ENCODE results near the gene FUOM. TPM values are rescaled to one million over a fixed set of nuclear protein-coding genes. Genes with fewer than 3 reads are reported as not detected.

The FUOM gene
- total RNA-seq, 2 experiments from 2014 or later: 30.4 to 46.0 TPM

DNA sequence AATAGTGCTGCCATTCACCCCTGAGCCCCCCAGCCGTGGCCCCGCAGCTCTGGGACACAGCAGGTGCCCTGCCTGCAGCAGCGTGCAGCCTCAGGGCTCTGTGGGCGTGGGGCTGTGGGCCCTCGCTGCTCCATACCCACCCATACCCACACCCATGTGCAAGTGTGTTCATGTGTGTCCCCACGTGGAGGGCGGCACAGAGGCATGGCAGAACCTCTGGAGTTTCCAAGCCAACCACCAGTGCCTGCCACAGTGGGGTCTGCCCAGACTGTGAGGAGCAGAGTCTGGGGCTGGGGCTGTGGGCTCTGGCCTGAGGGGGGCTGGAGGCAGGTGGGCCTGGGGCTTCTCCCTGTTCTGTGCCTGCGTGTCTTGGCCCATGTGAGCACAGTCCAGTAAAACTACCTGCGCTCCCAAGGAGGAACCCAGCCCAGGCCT, 8.2 kb downstream of the FUOM start:
- H3K9me2 ChIP-seq (ENCODE audit: insufficient read depth, low read length): no peaks in the 10 kb centered on the region
- CTCF ChIA-PET (ENCODE audit: unreplicated experiment): no interaction called here
- no peak overlapping the region for H2AFZ ChIP-seq (ENCODE audit: low read length)
- no TSS peak for BruUV-seq (replicated peaks)
- no peak for DNase-seq (ENCODE audit: low spot score)
- H3K36me3 ChIP-seq (ENCODE audit: insufficient read depth, low read length): no peaks in the 10 kb centered on the region
- H3K9me3 ChIP-seq (ENCODE audit: low read length): no peaks in the 10 kb centered on the region
- no peak overlapping the region for H3K27ac ChIP-seq (ENCODE audit: low read depth, low read length, poor library complexity, severe bottlenecking)
- intact Hi-C loops (cut with micrococcal nuclease; ENCODE audit: unreplicated experiment): no loop called here
- no peak for TF ChIP-seq EZH2phosphoT487 (IDR thresholded peaks at IDR 0.05; ENCODE audit: borderline replicate concordance, low read depth, low read length)
- TF ChIP-seq, protein P1, sequence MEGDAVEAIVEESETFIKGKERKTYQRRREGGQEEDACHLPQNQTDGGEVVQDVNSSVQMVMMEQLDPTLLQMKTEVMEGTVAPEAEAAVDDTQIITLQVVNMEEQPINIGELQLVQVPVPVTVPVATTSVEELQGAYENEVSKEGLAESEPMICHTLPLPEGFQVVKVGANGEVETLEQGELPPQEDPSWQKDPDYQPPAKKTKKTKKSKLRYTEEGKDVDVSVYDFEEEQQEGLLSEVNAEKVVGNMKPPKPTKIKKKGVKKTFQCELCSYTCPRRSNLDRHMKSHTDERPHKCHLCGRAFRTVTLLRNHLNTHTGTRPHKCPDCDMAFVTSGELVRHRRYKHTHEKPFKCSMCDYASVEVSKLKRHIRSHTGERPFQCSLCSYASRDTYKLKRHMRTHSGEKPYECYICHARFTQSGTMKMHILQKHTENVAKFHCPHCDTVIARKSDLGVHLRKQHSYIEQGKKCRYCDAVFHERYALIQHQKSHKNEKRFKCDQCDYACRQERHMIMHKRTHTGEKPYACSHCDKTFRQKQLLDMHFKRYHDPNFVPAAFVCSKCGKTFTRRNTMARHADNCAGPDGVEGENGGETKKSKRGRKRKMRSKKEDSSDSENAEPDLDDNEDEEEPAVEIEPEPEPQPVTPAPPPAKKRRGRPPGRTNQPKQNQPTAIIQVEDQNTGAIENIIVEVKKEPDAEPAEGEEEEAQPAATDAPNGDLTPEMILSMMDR (conservative IDR thresholded peaks at IDR 0.05; ENCODE audit: low read length): no peak
- H3K79me2 ChIP-seq (ENCODE audit: insufficient read depth, low read depth, low read length): no peaks in the 10 kb centered on the region
- H4K20me1 ChIP-seq (ENCODE audit: insufficient read depth, low read length): no peaks in the 10 kb centered on the region
- no peaks in the 10 kb centered on the region for H3K4me1 ChIP-seq (ENCODE audit: insufficient read depth, low read length, poor library complexity, severe bottlenecking)
- no peak overlapping the region for H3K4me2 ChIP-seq (ENCODE audit: low read length)
- POLR2A ChIA-PET: no interaction called here
- H3K4me3 ChIP-seq (ENCODE audit: low read depth, low read length, poor library complexity, severe bottlenecking): no peak overlapping the region

DNA sequence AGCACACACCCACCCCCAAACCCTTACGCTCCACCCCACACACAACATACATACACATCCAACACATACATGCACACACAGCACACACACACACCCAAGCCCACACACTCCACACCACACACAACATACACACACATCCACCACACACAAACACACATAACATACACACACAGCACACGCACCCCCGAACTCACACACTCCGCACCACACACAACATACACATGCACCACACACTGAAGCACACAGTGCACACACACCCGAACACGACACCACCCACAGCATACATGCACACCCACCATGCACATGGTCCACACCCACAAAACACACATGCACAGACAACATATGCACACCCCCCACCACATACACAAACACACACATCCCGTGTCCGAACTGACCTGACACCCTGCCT, 8.7 kb downstream of the FUOM start:
- no peak for DNase-seq (ENCODE audit: low spot score)
- H3K4me1 ChIP-seq (ENCODE audit: insufficient read depth, low read length, poor library complexity, severe bottlenecking): no peaks in the 10 kb centered on the region
- ChIA-PET CTCF (ENCODE audit: unreplicated experiment) (no interaction called here), POLR2A (no interaction called here)
- H3K4me3 ChIP-seq (ENCODE audit: low read depth, low read length, poor library complexity, severe bottlenecking): no peak overlapping the region
- no peaks in the 10 kb centered on the region for H4K20me1 ChIP-seq (ENCODE audit: insufficient read depth, low read length)
- no peak for TF ChIP-seq EZH2phosphoT487 (IDR thresholded peaks at IDR 0.05; ENCODE audit: borderline replicate concordance, low read depth, low read length)
- TF ChIP-seq, protein P1 (conservative IDR thresholded peaks at IDR 0.05; ENCODE audit: low read length): no peak
- no peak overlapping the region for H2AFZ ChIP-seq (ENCODE audit: low read length)
- BruUV-seq (replicated peaks): no TSS peak
- intact Hi-C loops (cut with micrococcal nuclease; ENCODE audit: unreplicated experiment): no loop called here
- no peaks in the 10 kb centered on the region for H3K79me2 ChIP-seq (ENCODE audit: insufficient read depth, low read depth, low read length)
- H3K9me2 ChIP-seq (ENCODE audit: insufficient read depth, low read length): no peaks in the 10 kb centered on the region
- no peaks in the 10 kb centered on the region for H3K9me3 ChIP-seq (ENCODE audit: low read length)
- no peak overlapping the region for H3K27ac ChIP-seq (ENCODE audit: low read depth, low read length, poor library complexity, severe bottlenecking)
- H3K4me2 ChIP-seq (ENCODE audit: low read length): no peak overlapping the region
- H3K36me3 ChIP-seq (ENCODE audit: insufficient read depth, low read length): no peaks in the 10 kb centered on the region

DNA sequence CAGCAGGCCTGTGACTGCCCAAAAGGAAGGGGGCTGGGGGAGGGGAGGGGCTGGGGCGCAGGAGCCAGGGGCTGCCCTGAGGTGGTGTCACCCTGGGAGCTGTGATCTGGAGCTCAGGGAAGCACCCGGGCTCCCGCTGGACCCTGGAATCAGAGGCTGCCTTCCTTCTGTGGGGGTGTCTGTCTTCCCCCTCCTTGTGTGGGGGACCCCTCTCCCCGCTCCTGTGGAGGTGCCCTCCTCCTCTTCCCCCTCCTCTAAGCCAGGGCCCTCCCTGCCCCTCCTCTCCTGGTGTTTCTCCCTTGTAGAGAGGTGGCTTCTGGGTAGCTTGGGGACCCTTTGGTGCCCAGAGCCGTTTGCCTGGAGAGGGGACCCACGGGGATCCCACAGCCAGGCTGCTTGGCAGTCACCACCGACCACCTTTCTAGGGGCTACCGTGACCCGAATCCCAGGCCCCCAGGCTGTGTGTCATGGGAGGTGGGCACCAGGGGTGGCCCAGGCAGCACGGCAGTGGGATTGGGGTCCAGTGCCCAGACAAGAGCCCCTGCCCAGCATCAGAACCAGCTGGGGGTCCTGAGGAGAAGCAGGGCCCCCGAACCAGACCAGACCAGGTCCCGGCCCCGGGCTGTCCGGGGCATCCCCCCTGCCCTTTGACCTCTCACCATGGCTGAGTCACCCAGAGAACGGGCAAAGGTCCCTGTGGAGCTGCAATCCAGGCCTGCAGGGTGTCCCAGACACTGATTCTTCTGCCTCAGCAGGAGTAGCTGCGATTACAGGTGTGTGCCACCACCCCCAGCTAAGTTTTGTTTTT, 9.9 kb downstream of the FUOM start:
- Histone ChIP-seq H4K20me1 (ENCODE audit: insufficient read depth, low read length) (no peaks in the 10 kb centered on the region), H3K4me2 (ENCODE audit: low read length) (no peak overlapping the region), H3K9me2 (ENCODE audit: insufficient read depth, low read length) (no peaks in the 10 kb centered on the region), H3K79me2 (ENCODE audit: insufficient read depth, low read depth, low read length) (no peaks in the 10 kb centered on the region), H3K27ac (ENCODE audit: low read depth, low read length, poor library complexity, severe bottlenecking) (no peak overlapping the region), H2AFZ (ENCODE audit: low read length) (no peak overlapping the region), H3K4me3 (ENCODE audit: low read depth, low read length, poor library complexity, severe bottlenecking) (no peak overlapping the region), H3K4me1 (ENCODE audit: insufficient read depth, low read length, poor library complexity, severe bottlenecking) (no peaks in the 10 kb centered on the region), H3K9me3 (ENCODE audit: low read length) (no peaks in the 10 kb centered on the region), H3K36me3 (ENCODE audit: insufficient read depth, low read length) (no peaks in the 10 kb centered on the region)
- BruUV-seq (replicated peaks): no TSS peak
- POLR2A ChIA-PET: no interaction called here
- CTCF ChIA-PET (ENCODE audit: unreplicated experiment): no interaction called here
- no peak for TF ChIP-seq EZH2phosphoT487 (IDR thresholded peaks at IDR 0.05; ENCODE audit: borderline replicate concordance, low read depth, low read length)
- no peak for DNase-seq (ENCODE audit: low spot score)
- intact Hi-C loops (cut with micrococcal nuclease; ENCODE audit: unreplicated experiment): no loop called here

All from OCI-LY7 (cell line).